DND-41 (cell line): Measurements from ENCODE around the gene TMEM51.

Source experiments
- EZH2 ChIP-seq: IDR thresholded peaks from 3 replicates; pipeline ENCODE4 v1.6.1; 2012; ENCODE audit warnings: borderline replicate concordance, low read depth, mild to moderate bottlenecking, moderate library complexity, low read length, inconsistent platforms; ENCODE audit not compliant: severe bottlenecking
- TF ChIP-seq, protein P1 (sequence below): IDR thresholded peaks from 2 replicates; pipeline ENCODE4 v1.5.1; 2012; ENCODE audit warnings: borderline replicate concordance, low read length, moderate library complexity, mild to moderate bottlenecking; ENCODE audit not compliant: poor library complexity, severe bottlenecking; ENCODE audit errors: extremely low read depth

DNA sequence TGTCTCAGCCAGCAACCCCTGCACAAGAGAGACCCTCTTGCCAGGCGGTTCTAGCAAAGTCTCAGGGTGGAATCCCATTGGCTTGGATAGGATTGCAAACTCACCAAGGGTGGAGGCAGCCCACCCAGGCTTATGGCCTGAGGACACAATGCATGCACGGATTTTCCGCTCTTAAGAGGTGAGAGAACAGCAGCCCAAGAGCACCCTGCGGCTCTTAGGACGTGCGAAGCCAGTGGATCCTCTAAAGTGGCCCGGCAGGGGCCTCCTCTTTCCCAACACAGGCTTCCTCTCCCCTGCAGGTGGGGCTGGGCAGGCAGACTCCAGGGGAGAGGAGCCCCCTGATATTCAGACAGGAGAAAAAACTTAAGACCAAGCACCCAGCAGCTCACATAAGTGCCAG, 31.2 kb upstream of the TMEM51 start:
- TF ChIP-seq, protein P1, sequence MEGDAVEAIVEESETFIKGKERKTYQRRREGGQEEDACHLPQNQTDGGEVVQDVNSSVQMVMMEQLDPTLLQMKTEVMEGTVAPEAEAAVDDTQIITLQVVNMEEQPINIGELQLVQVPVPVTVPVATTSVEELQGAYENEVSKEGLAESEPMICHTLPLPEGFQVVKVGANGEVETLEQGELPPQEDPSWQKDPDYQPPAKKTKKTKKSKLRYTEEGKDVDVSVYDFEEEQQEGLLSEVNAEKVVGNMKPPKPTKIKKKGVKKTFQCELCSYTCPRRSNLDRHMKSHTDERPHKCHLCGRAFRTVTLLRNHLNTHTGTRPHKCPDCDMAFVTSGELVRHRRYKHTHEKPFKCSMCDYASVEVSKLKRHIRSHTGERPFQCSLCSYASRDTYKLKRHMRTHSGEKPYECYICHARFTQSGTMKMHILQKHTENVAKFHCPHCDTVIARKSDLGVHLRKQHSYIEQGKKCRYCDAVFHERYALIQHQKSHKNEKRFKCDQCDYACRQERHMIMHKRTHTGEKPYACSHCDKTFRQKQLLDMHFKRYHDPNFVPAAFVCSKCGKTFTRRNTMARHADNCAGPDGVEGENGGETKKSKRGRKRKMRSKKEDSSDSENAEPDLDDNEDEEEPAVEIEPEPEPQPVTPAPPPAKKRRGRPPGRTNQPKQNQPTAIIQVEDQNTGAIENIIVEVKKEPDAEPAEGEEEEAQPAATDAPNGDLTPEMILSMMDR, result no peak
- no peak for TF ChIP-seq EZH2
